NCI-H146 treated with DMSO at 0.1 percent for 48 hours (cell line): ENCODE data around the gene LRRN4.
"Not testable (repeated sequence)": the region's sequence is repeated elsewhere in the genome, so short reads cannot be mapped to it uniquely, and the experiment has no call there.

ENCODE experiments used
- DNase-seq: peaks from one replicate; lab custom pipeline; 2025; ENCODE audit not compliant: unreplicated experiment; lab: John Stamatoyannopoulos, UW

The LRRN4 gene

DNA sequence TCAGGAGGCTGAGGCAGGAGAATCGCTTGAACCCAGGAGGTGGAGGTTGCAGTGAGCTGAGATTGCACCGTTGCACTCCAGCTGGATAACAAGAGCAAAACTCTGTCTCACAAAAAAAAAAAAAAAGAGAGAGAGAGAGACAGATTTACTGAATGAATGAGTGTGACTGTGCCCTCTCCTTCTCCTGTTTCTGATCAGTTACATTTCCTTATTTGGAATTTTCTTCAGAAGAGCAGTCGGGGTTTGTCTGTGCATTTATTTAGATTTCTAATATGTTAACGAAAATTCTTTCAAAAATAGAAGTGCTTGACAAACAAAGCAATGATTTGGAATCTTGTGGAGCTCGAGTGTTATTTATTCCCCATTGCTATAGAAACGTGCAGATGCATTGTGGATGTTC is 6.4 kb upstream of the LRRN4 start:
- no peak for DNase-seq

DNA sequence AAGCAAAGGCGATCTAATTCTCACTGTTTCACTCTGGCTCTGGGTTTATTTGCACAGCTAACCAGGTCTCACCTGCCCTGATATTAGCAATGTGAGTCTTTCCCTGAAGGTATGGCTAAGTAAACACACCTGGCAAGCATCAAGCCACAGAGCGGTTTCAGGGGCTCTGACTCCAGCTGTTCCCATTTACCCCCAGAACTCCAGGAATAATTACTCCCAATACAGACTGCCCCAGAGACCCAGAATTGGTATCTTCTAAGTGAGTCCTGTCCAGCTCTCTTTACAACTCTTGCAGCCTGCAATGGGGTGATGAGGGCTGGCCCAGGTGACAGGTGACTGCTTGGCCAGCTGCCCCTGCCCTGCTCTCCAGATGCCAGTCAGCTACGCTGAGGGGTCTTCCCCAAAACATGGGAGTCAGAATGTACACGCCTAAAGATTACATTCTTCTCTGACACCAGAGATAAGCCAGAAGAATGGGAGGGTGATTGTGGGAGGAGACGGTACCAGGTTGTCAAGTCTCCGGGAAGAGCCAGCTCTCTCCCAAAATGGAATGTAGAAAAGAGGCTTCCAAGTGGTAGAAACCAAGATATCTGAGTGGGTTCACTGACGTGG is 4.9 kb upstream of the LRRN4 start:
- peak; percentile 99 for DNase-seq

DNA sequence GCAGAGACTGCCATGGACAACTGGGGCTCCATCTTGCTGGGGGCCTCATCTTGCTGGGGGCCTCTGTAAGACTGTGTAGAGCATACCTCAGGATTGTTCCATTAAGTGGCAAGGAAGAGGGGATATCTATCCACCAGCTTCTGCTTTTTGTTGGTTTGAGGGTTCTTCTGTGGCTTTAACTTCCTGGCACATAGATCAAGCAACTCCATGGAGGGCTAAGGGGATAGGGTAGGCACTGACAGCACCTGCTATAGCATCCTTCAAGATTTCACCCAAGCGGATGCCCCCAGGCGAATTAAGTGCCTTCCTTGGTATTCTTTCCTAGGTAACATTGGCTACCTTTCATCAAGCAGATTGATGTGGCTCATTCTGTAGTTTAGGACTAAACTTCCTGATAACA is 3.8 kb upstream of the LRRN4 start:
- no peak for DNase-seq

DNA sequence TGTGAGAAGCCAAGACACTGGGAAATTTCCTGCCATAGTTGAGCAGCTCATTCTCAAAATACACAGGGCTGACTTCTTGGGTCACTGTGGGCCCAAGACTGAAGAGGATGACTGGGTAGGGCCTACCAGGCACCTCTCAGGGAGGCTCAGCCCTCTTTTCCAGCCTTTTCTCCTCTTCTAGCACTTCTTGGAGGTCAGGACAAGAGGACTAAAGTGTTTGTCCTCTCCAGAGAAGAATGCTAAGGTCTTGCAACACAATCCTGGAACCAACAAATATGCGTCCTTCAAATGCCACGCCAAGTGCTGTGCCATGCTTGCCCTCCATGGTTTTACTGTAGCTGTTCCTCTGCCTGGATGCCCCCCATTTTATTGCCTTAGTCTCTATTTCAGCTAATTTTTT is 3.3 kb upstream of the LRRN4 start:
- no peak for DNase-seq

- DNase-seq, result no peak
Observed at GRCh38 chr20:6055981-6056569, 2.2 kb upstream of the LRRN4 start.

DNA sequence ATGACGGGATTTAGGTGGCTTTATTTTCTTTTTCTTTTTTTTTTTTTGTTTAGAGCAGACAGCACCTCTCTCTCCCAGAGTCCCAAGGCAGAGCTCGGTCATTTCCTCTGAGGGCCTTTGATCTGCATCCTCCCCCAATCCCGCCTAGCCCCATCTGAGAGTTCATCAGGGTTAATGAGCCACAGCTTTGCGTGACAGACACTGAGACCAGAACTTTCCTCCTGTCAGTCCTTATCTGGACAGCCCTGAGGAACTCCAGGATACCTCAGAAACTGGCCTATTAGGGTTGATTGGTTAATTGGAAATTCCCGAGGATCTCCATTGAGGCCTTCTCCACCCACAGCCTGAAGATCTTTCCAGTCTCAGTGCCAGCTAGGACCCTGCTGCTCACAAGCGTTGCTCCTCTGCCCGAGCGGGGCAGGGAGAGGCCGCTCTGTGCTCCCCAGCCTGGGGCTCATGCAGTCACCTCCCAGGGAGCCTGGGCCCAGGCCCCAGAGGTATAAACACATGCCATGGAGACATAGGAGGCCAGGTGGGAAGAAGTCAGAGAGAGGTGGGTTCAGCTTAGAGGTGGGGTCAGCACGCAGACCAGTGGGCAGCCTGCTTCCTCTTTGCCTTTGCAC is 1.4 kb upstream of the LRRN4 start:
- no peak for DNase-seq

- DNase-seq, result not testable (repeated sequence)
Observed at GRCh38 chr20:6054689-6055051, 810 bp upstream of the LRRN4 start.

DNA sequence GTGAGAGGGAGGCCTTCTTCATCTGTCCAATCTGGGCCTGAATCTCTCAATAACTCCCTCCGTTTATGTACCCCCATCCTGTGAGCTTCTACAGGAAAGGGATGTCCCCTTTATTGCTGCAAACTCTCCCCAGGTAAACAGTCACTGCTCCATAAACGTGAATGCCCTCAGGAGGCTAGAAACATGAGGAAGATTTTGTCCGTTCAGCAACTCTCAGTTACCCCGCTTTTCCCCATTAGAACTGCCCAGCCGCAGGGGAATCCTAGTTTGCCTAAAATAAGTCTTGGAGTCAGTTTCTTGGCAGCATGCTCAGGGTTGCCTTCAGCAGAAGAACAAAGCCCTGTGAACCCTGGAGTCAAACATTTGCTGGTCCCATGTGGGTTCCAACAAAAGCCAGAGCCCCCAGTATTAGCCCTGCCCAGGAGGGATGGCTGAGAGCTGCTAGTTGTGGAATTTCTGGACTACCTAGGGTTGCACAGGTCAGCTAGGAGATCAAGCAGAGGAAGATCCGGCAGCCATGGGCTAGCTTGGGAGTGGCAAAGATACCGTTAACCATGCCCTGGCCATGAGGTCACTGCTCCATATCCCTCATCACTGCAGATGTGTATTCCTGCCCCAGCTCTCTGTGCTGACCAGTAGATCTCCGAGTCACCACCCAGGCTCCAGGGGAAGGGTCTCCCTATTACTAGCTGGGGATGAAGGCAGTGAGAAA is 640 bp downstream of the LRRN4 start:
- DNase-seq, result no peak

DNA sequence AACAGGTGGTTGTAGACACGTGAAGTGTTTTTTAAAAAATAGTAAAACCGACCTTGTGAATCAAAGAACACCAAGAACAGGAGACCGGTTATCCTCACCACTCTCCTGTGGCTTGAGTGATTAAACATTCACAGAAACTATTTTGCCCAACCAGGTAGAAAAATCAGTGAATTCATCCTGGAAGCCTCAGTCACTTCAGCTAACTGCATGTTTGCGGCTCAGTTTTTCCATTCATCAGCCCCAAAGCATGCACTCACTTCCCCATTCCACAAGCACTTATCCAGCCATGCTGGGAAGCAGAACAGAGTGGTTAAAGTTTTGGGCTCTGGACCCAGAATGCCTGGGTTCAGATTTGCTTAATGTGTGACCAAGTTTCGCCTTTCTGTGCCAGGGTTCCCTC is 2.4 kb downstream of the LRRN4 start:
- DNase-seq, result no peak

GRCh38 chr20:6048391-6048790 is 5.5 kb downstream of the LRRN4 start:
- no peak for DNase-seq

DNA sequence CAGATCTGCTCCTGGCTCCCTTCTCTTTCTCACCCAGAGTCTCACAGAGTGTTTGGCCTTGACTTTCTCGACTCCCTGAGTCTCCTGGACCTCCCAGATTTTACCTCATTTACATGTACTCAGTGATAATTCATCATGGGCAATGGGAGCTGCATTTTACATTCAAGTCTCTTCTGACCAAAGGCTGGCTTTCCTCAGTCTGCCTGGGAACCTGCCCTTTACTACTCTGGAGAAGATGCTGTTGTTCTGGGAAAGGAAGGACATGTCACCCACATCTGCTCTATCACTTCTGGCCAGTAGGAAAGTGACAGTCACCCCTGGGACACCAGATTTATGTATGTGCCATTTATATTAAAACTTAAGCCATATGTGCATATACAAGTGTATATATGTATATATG is 7.4 kb downstream of the LRRN4 start:
- no peak for DNase-seq

GRCh38 chr20:6045566-6045965 is 8.3 kb downstream of the LRRN4 start:
- no peak for DNase-seq

- DNase-seq, result no peak
Observed at GRCh38 chr20:6044115-6044514, 9.7 kb downstream of the LRRN4 start.

DNA sequence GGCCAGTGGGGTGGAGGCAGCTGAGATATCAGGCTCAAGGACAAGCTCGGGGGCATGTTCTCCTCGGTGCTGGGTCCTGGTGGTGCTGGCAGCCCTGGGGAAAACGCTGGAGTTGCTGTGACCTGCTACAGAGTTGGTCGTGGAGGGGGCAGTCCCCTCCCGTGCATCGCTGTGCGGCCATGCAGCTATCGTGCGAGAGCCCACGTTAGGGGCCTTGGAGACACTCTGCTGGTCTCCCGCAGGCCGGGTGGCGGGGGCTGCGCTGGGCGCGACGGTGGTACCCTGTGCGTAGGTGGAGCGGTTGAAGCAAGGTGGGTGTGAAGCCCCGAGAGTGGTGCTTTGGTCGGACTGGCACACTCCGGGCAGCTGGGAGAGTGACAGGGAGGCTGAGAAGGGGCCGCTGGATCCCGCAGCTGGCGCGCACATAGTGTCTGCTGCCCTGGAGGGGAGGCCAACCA is 12.0 kb downstream of the LRRN4 start:
- DNase-seq, result no peak

DNA sequence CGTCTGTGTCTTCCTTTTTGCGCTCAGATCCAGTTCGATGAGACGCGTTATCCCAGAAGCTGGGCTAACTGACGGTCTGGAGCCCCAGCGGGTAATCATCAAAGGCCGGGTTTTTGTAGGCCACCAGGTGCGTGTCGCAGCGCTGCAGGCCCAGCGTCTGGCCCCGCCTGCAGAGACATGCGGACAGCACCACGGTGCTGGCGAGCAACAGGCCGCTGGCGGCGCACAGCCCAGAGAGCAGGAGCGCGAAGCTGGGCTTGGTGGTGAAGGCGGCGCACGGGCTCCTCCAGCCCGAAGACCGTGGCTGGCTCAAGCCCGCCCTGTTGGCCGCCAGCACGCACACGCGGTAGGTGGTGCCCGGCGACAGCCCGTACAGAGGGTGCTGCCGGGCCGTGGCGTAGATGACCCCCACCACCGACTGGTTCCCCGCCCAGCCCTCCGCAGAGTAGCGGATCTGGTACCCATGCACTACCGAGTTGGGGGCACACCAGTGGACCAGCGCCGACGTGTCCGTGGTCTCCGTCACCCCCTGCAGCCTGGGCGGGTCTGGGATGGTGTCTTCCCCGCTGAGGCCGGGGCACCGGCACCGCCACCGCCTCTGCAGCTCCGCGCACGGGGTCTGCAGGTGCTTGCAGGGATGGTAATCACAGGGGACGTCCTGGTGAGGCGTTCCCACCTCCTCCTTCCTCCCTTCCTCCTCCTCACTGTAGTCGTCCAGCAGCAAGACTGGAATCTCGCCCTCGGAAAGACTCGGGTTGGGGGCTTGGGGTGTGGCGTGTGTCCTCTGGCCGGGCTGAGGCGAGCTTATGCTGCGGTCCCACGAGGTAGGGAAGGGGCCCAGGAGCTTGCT is 12.7 kb downstream of the LRRN4 start:
- DNase-seq, result no peak

- DNase-seq, result no peak
Observed at GRCh38 chr20:6040540-6040939, 13.3 kb downstream of the LRRN4 start.

- DNase-seq, result no peak
Observed at GRCh38 chr20:6039766-6040165, 14.1 kb downstream of the LRRN4 start.

DNA sequence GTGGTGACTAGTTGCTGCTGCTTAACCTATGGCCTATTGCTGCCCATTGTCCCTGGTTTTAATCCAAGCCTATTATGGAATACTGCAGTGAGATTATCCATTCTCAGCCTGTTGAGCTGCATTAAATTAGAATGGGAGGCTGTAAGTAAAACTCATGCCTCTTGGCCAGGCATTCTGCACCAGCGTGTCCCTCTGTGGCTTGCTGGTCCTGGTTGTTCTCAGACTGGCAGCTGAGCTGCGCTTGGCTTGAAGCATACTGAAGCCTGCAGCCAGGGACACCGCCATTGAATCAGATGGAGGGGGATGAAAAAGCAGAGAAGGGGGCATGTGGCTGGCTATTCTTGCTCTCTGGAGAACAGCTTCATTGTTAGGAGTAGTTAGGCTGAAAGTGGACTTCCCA is 15.6 kb downstream of the LRRN4 start:
- DNase-seq, result no peak

GRCh38 chr20:6037082-6037481 is 16.8 kb downstream of the LRRN4 start:
- no peak for DNase-seq

- DNase-seq, result no peak
Observed at GRCh38 chr20:6036213-6036612, 17.6 kb downstream of the LRRN4 start.
